ENCODE data around the gene APBA2. TPM values are rescaled to one million over a fixed set of nuclear protein-coding genes. Genes with fewer than 3 reads are reported as not detected.
"Not testable (repeated sequence)": the region's sequence is repeated elsewhere in the genome, so short reads cannot be mapped to it uniquely, and the experiment has no call there.

The APBA2 gene
- total RNA-seq, 1 donor from 2014 or later: 35.8 TPM

DNA sequence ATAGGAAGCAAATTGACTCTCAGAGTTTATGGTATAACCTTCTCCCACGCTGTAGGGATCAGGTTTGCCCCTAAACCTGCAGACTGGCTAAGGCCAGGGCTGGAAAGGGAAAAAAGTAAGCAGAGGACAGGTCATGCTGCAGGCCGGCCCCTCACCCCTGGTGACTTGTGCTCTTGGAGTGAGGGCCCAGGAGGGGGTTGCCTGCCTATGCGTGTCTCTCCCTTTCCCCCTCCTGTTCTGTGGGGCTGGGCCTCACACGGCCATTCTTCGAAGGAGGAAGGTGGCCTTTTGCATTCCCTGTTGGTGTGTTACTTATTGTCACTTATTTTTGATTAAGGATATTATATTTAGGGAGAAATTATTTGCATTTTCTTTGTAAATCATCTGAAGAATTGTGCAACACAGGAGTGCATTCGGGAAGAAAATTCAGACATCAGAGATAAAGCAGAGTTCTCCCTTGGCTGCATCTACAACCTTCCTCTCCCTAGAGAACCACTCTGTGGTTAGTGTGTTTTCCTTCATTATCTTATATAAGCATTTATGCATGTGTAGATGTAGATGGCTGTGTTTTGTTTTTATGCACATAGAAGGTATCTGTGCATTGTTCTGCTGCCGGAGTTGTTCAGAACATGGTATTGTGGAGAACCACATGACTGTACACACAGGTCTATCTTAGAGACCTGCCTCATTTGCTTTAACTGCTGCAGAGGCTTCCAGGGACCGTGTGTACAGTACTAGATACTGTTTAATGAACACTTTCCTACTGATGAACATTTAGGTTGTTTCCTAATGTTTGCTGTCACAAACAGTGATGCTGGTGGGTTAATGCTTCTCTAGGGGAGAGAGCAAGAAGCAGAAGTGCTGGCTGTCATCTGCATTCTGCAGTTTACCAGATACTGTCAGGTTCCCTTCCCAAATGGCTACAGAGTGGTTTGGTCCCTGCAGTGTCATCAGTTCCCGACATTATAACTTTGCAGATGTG lies 133.5 kb downstream of the APBA2 start:
- no peaks in the 10 kb centered on the region for H3K9me3 ChIP-seq (ENCODE audit: low read depth)
- H3K27me3 ChIP-seq: no peaks in the 10 kb centered on the region
- no peak for DNase-seq (ENCODE audit: low spot score)
- peaks cover 8% of the 10 kb centered on the region for H4K20me1 ChIP-seq (ENCODE audit: low read depth)
- H3K4me1 Mint-ChIP-seq: peaks cover 3% of the 10 kb centered on the region
- H3K4me3 Mint-ChIP-seq: no peak overlapping the region
- H3K36me3 ChIP-seq: no peaks in the 10 kb centered on the region
- no peak overlapping the region for H3K4me3 ChIP-seq
- no peaks in the 10 kb centered on the region for H3K27me3 Mint-ChIP-seq (ENCODE audit: insufficient read depth, low read depth)
- H3K4me1 ChIP-seq: no peaks in the 10 kb centered on the region
- no peak overlapping the region for H3K27ac Mint-ChIP-seq
- H2AFZ ChIP-seq (replicated peaks): no peak overlapping the region
- H3K36me3 Mint-ChIP-seq: peaks cover 12% of the 10 kb centered on the region
- H3K9ac ChIP-seq: no peak overlapping the region
- TF ChIP-seq, protein P1, sequence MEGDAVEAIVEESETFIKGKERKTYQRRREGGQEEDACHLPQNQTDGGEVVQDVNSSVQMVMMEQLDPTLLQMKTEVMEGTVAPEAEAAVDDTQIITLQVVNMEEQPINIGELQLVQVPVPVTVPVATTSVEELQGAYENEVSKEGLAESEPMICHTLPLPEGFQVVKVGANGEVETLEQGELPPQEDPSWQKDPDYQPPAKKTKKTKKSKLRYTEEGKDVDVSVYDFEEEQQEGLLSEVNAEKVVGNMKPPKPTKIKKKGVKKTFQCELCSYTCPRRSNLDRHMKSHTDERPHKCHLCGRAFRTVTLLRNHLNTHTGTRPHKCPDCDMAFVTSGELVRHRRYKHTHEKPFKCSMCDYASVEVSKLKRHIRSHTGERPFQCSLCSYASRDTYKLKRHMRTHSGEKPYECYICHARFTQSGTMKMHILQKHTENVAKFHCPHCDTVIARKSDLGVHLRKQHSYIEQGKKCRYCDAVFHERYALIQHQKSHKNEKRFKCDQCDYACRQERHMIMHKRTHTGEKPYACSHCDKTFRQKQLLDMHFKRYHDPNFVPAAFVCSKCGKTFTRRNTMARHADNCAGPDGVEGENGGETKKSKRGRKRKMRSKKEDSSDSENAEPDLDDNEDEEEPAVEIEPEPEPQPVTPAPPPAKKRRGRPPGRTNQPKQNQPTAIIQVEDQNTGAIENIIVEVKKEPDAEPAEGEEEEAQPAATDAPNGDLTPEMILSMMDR (IDR thresholded peaks at IDR 0.05): no peak
- no peak for TF ChIP-seq EZH2 (IDR thresholded peaks at IDR 0.05)
- TF ChIP-seq EZH2phosphoT487 (IDR thresholded peaks at IDR 0.05): no peak
- H3K9me3 Mint-ChIP-seq: peaks cover 6% of the 10 kb centered on the region
- no peak overlapping the region for H3K27ac ChIP-seq
- H3F3A ChIP-seq (ENCODE audit: low read depth): no peaks in the 10 kb centered on the region
- H3K79me2 ChIP-seq (ENCODE audit: low read depth): no peaks in the 10 kb centered on the region
- H3K4me2 ChIP-seq: no peak overlapping the region

DNA sequence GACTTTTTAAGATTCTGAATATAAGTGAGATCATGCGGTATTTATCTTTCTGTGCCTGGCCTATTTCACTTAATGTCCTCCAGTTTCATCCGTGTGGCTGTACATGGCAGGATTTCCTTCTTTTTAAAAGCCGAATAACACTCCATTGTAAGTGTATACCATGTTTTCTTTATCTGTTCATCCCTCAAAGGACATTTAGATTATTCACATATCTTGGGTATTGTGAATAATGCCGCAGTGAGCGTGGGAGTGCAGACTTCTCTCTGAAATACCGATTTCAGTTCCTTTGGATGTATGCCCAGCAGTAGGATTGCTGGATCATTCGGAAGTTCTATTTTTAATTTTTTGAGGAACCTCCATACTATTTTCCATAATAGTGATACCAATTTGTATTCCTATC lies 136.1 kb downstream of the APBA2 start:
- Mint-ChIP-seq H3K9me3 (peaks cover 12% of the 10 kb centered on the region), H3K27me3 (ENCODE audit: insufficient read depth, low read depth) (no peaks in the 10 kb centered on the region), H3K4me1 (peaks cover 3% of the 10 kb centered on the region), H3K4me3 (no peak overlapping the region), H3K36me3 (peaks cover 13% of the 10 kb centered on the region), H3K27ac (no peak overlapping the region)
- H3K4me2 ChIP-seq: no peak overlapping the region
- H3K4me1 ChIP-seq: no peaks in the 10 kb centered on the region
- no peak overlapping the region for H3K4me3 ChIP-seq
- TF ChIP-seq, protein P1 (IDR thresholded peaks at IDR 0.05): no peak
- TF ChIP-seq EZH2phosphoT487 (IDR thresholded peaks at IDR 0.05): no peak
- no peak for TF ChIP-seq EZH2 (IDR thresholded peaks at IDR 0.05)
- H4K20me1 ChIP-seq (ENCODE audit: low read depth): peaks cover 8% of the 10 kb centered on the region
- no peaks in the 10 kb centered on the region for H3K9me3 ChIP-seq (ENCODE audit: low read depth)
- H3K36me3 ChIP-seq: no peaks in the 10 kb centered on the region
- H3K9ac ChIP-seq: no peak overlapping the region
- no peaks in the 10 kb centered on the region for H3K27me3 ChIP-seq
- no peak overlapping the region for H3K27ac ChIP-seq
- no peaks in the 10 kb centered on the region for H3K79me2 ChIP-seq (ENCODE audit: low read depth)
- H3F3A ChIP-seq (ENCODE audit: low read depth): no peaks in the 10 kb centered on the region
- H2AFZ ChIP-seq (replicated peaks): no peak overlapping the region
- no peak for DNase-seq (ENCODE audit: low spot score)

DNA sequence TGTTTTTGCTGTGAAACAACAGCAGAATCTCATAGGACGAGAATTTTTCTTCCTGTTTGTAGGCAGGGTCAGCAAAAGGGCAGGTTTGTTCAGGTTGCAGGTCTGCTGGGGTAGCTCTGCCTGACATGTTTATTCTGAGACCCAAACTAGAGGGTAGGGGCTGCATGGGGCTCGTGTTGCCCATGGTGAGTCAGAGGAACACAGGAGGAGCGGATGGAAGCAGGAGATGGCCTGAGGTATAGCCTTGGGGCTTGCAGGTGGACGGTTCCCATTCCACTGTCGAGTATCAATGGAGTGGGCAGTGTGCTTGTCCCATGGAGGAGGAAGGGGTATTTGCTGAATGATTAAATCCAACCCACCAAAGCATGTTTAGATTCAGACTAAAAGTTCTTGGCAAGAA lies 138.9 kb downstream of the APBA2 start:
- peaks cover 29% of the 10 kb centered on the region for H3K36me3 Mint-ChIP-seq

DNA sequence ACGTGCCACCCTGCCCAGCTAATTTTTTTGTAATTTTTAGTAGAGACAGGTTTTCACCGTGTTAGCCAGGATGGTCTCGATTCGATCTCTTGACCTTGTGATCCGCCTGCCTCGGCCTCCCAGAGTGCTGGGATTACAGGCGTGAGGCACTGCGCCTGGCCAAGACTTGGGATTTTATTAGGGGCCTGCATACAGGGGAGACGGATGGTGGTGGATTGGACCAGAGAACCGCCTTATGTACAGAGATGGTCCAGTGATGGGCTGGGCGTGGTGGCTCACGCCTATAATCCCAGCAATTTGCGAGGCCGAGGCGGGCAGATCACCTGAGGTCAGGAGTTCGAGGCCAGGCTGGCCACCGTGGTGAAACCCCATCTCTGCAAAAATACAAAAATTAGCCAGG lies 139.6 kb downstream of the APBA2 start:
- H3K4me3 Mint-ChIP-seq; H3K79me2 ChIP-seq (ENCODE audit: low read depth); H3K27me3 Mint-ChIP-seq (ENCODE audit: insufficient read depth, low read depth); H3K4me1 ChIP-seq; H3K36me3 ChIP-seq; H3F3A ChIP-seq (ENCODE audit: low read depth); DNase-seq (ENCODE audit: low spot score); H3K27ac ChIP-seq; H3K27me3 ChIP-seq; H4K20me1 ChIP-seq (ENCODE audit: low read depth); H3K9me3 ChIP-seq (ENCODE audit: low read depth); H3K27ac Mint-ChIP-seq; H3K4me3 ChIP-seq; H3K4me2 ChIP-seq; H2AFZ ChIP-seq (replicated peaks); H3K9ac ChIP-seq; H3K4me1 Mint-ChIP-seq: not testable (repeated sequence)
- peaks cover 28% of the 10 kb centered on the region for H3K9me3 Mint-ChIP-seq
- peaks cover 29% of the 10 kb centered on the region for H3K36me3 Mint-ChIP-seq

More for the DNA sequence above, 138.9 kb downstream of the APBA2 start:
- no peak overlapping the region for H3K4me2 ChIP-seq
- H2AFZ ChIP-seq (replicated peaks): no peak overlapping the region
- Mint-ChIP-seq H3K27ac (no peak overlapping the region), H3K27me3 (ENCODE audit: insufficient read depth, low read depth) (peaks cover 3% of the 10 kb centered on the region), H3K4me3 (no peak overlapping the region), H3K4me1 (no peaks in the 10 kb centered on the region), H3K9me3 (peaks cover 28% of the 10 kb centered on the region)
- TF ChIP-seq EZH2phosphoT487 (IDR thresholded peaks at IDR 0.05): no peak
- no peak for TF ChIP-seq EZH2 (IDR thresholded peaks at IDR 0.05)
- TF ChIP-seq, protein P1 (IDR thresholded peaks at IDR 0.05): no peak
- peaks cover 6% of the 10 kb centered on the region for H3K79me2 ChIP-seq (ENCODE audit: low read depth)
- no peaks in the 10 kb centered on the region for H3F3A ChIP-seq (ENCODE audit: low read depth)
- H3K27me3 ChIP-seq: no peaks in the 10 kb centered on the region
- no peak for DNase-seq (ENCODE audit: low spot score)
- H3K4me3 ChIP-seq: no peak overlapping the region
- H4K20me1 ChIP-seq (ENCODE audit: low read depth): no peaks in the 10 kb centered on the region
- H3K4me1 ChIP-seq: no peaks in the 10 kb centered on the region
- no peak overlapping the region for H3K9ac ChIP-seq
- H3K9me3 ChIP-seq (ENCODE audit: low read depth): no peaks in the 10 kb centered on the region
- no peaks in the 10 kb centered on the region for H3K36me3 ChIP-seq
- H3K27ac ChIP-seq: no peak overlapping the region

- H3K4me1 Mint-ChIP-seq; H4K20me1 ChIP-seq (ENCODE audit: low read depth); H3F3A ChIP-seq (ENCODE audit: low read depth); DNase-seq (ENCODE audit: low spot score); H3K27me3 Mint-ChIP-seq (ENCODE audit: insufficient read depth, low read depth); H3K79me2 ChIP-seq (ENCODE audit: low read depth); H3K9ac ChIP-seq; H3K9me3 ChIP-seq (ENCODE audit: low read depth); H3K27ac Mint-ChIP-seq; H3K27ac ChIP-seq; H3K4me3 ChIP-seq; H2AFZ ChIP-seq (replicated peaks); H3K4me2 ChIP-seq; H3K4me3 Mint-ChIP-seq; H3K4me1 ChIP-seq; H3K36me3 ChIP-seq; H3K27me3 ChIP-seq: not testable (repeated sequence)
- peaks cover 31% of the 10 kb centered on the region for H3K36me3 Mint-ChIP-seq
- H3K9me3 Mint-ChIP-seq: peaks cover 32% of the 10 kb centered on the region
Measured at GRCh38 chr15:29028158-29028557, 142.4 kb downstream of the APBA2 start.
